Measurements from ENCODE around the gene ZMAT2. TPM values are rescaled to one million over a fixed set of nuclear protein-coding genes. Genes with fewer than 3 reads are reported as not detected.
"Not testable (repeated sequence)": the region's sequence is repeated elsewhere in the genome, so short reads cannot be mapped to it uniquely, and the experiment has no call there.

The ZMAT2 gene
- total RNA-seq, 1 donor from 2014 or later = 67.8 TPM

DNA sequence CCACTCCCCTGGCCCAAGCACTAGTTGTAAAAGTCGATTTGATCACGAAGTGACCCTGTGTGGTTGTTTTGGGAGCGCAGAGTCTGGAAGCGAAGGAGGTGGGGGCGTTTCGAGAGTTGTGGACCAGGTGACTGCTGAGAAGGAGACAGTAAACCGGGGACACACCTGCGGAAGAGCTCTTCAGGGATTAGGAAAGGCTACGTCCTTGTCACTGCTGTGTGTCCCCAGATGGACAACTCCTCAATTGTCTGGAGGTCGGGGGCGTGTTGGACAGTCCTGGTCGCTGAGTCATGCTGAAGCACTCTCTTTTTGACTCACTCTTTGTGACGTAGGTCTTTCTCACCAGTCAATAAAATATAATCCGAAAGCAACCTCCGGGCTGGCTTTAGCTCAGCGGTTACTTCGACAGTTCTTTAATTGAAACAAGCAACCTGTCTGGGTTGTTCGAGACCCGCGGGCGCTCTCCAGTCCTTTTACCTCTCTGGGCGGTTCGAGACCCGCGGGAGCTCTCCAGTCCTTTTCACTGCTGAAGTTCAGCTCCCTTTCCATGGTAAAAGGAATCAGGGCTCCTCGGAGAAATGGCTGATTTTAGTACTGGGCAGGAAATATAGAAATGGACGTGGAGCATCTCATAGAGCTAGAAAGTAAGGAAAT is 10.8 kb downstream of the ZMAT2 start:
- Mint-ChIP-seq H3K4me3 (peak overlapping the region; percentile 93), H3K4me1 (peaks cover 18% of the 10 kb centered on the region), H3K27ac (peak overlapping the region; percentile 90), H3K9me3 (no peaks in the 10 kb centered on the region), H3K27me3 (peaks cover 3% of the 10 kb centered on the region), H3K36me3 (ENCODE audit: low read depth) (peaks cover 23% of the 10 kb centered on the region)
- DNase-seq (peak; percentile 60), ATAC-seq (ENCODE audit: low read depth) (peak; percentile 85)
- ChIA-PET CTCF (interaction anchor here (0.7 to 1.2 kb wide), 3 partner anchors 11 to 310 kb away, joined by 3 to 4 read pairs (median 3); partner anchors contain the start of genes ANKHD1, IK, NDUFA2 and ZMAT2), POLR2A (interaction anchor here (0.6 to 3.1 kb wide), 16 partner anchors 8 to 933 kb away, joined by 3 to 28 read pairs (median 4); partner anchors contain the start of genes ANKHD1, EIF4EBP3, HARS1 and HARS2)
- TF ChIP-seq, protein P1, sequence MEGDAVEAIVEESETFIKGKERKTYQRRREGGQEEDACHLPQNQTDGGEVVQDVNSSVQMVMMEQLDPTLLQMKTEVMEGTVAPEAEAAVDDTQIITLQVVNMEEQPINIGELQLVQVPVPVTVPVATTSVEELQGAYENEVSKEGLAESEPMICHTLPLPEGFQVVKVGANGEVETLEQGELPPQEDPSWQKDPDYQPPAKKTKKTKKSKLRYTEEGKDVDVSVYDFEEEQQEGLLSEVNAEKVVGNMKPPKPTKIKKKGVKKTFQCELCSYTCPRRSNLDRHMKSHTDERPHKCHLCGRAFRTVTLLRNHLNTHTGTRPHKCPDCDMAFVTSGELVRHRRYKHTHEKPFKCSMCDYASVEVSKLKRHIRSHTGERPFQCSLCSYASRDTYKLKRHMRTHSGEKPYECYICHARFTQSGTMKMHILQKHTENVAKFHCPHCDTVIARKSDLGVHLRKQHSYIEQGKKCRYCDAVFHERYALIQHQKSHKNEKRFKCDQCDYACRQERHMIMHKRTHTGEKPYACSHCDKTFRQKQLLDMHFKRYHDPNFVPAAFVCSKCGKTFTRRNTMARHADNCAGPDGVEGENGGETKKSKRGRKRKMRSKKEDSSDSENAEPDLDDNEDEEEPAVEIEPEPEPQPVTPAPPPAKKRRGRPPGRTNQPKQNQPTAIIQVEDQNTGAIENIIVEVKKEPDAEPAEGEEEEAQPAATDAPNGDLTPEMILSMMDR (IDR thresholded peaks at IDR 0.05) = no peak
- intact Hi-C loops (cut with micrococcal nuclease) = loop anchor here (1.0 to 10.0 kb wide), 13 partner anchors 11 to 866 kb away; partner anchors contain the start of genes ANKHD1, APBB3, CYSTM1 and EIF4EBP3

DNA sequence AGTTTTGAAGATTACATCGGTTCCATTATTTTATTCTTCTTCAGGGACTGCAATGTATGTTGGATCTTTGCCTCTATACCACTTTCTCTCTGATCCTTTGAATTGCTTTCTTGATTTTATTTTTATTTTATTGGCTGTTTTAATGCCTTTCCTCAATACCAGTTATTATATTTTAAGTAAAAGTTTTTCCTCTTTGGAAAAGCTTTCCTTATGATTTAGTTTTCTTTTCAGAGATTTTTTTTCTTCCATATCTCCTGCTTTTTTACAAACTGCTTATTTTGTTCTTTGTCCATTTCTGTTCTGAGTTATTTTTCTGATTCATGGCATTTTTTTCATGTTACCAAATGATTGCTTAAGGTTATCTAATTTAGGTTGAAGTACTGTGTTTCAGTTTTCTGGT is 11.5 kb downstream of the ZMAT2 start:
- DNase-seq (no peak), ATAC-seq (ENCODE audit: low read depth) (no peak)
- CTCF ChIA-PET = interaction anchor here (1.1 to 1.2 kb wide), 2 partner anchors 12 to 64 kb away, joined by 3 to 4 read pairs; partner anchors contain the start of genes IK, NDUFA2 and ZMAT2
- H3K4me3 Mint-ChIP-seq = no peak overlapping the region
- TF ChIP-seq, protein P1 (IDR thresholded peaks at IDR 0.05) = no peak
- intact Hi-C loops (cut with micrococcal nuclease) = loop anchor here (1.0 to 10.0 kb wide), 13 partner anchors 11 to 867 kb away; partner anchors contain the start of genes ANKHD1, APBB3, CYSTM1 and EIF4EBP3
- POLR2A ChIA-PET = interaction anchor here (0.9 to 3.1 kb wide), 7 partner anchors 9 to 609 kb away, joined by 3 to 28 read pairs (median 14); partner anchors contain the start of genes ANKHD1, HARS1, HARS2 and IK
- peak overlapping the region; percentile 35 for H3K27ac Mint-ChIP-seq
- H3K4me1 Mint-ChIP-seq = peaks cover 18% of the 10 kb centered on the region
- peaks cover 3% of the 10 kb centered on the region for H3K27me3 Mint-ChIP-seq
- H3K36me3 Mint-ChIP-seq (ENCODE audit: low read depth) = peaks cover 16% of the 10 kb centered on the region
- no peaks in the 10 kb centered on the region for H3K9me3 Mint-ChIP-seq

DNA sequence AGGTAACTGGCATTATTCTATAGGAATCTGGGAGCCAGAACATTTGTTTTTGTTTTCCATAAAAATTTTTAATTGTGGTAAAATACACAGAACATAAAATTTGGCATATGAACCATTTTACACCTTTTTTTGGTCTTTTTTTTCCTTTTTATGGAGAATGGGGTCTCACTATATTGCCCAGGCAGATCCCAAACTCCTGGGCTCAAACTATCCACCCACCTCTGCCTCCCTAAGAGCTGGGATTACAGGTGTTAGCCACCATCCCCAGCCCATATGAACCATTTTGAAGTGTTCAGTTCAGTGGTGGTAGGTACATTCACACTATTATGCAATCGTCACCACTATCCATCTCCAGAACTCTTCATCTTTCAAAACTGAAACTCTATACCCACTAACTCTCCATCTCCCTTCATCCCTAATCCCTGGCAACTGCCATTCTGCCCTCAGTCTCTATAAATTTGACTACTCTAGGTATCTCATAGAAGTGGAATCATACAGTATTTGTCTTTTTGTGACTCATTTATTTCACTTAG is 13.4 kb downstream of the ZMAT2 start:
- no peaks in the 10 kb centered on the region for H3K9me3 Mint-ChIP-seq
- H3K27ac Mint-ChIP-seq = no peak overlapping the region
- ChIA-PET CTCF (no interaction called here), POLR2A (no interaction called here)
- peaks cover 16% of the 10 kb centered on the region for H3K4me1 Mint-ChIP-seq
- H3K27me3 Mint-ChIP-seq = peaks cover 5% of the 10 kb centered on the region
- H3K36me3 Mint-ChIP-seq (ENCODE audit: low read depth) = peaks cover 9% of the 10 kb centered on the region
- ATAC-seq (ENCODE audit: low read depth) (no peak), DNase-seq (no peak)
- intact Hi-C loops (cut with micrococcal nuclease) = loop anchor here (5.0 to 10.0 kb wide), 4 partner anchors 411 to 869 kb away; partner anchors contain the start of genes CYSTM1, PFDN1 and PURA
- TF ChIP-seq, protein P1 (IDR thresholded peaks at IDR 0.05) = no peak
- H3K4me3 Mint-ChIP-seq = no peak overlapping the region

DNA sequence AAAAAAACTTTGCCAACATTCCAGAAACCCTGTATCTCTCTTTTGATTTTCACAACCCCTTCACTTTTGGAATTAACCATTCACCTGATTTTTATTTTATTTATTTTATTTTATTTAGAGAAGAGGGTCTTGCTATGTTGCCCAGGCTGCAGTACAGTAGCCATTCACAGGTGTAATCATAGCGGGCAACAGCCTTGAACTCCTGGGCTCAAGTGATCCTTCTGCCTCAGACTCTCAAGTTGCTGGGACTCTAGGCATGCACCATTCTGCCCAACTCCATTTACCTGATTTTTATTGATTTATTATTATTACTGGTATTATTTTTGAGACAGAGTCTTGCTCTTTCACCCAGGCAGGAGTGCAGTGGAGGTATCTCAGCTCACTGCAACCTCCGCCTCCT is 16.0 kb downstream of the ZMAT2 start:
- H3K4me3 Mint-ChIP-seq; H3K27me3 Mint-ChIP-seq; H3K4me1 Mint-ChIP-seq; ATAC-seq (ENCODE audit: low read depth); H3K9me3 Mint-ChIP-seq; H3K27ac Mint-ChIP-seq; DNase-seq; POLR2A ChIA-PET; H3K36me3 Mint-ChIP-seq (ENCODE audit: low read depth): not testable (repeated sequence)
- CTCF ChIA-PET = interaction anchor here (1.4 kb wide), 1 partner anchor 344 kb away, joined by 6 read pairs; no protein-coding TSS in a partner anchor
- intact Hi-C loops (cut with micrococcal nuclease) = loop anchor here (10.0 kb wide), 2 partner anchors 541 to 871 kb away; partner anchors contain the start of gene CYSTM1

DNA sequence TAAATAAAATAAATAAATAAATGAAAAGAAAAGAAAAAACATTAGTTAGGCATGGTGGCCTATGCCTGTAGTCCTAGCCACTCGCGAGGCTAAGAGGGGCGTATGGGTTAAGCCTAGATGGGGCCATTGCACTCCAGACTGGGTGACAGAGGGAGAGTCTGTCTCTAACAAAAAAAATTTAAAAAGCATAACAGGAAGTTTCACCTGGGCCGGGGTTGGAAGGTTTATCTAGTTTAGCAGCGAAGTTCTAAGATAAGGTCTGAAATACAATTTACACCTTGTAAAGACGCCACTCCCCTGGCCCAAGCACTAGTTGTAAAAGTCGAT is 18.0 kb downstream of the ZMAT2 start:
- intact Hi-C loops (cut with micrococcal nuclease) = loop anchor here (10.0 kb wide), 2 partner anchors 543 to 873 kb away; partner anchors contain the start of gene CYSTM1
- Mint-ChIP-seq H3K27me3 (peaks cover 11% of the 10 kb centered on the region), H3K27ac (no peak overlapping the region), H3K4me3 (no peak overlapping the region), H3K36me3 (ENCODE audit: low read depth) (no peaks in the 10 kb centered on the region), H3K9me3 (no peaks in the 10 kb centered on the region), H3K4me1 (no peaks in the 10 kb centered on the region)
- ChIA-PET POLR2A (no interaction called here), CTCF (interaction anchor here (1.4 to 6.6 kb wide), 3 partner anchors 345 to 474 kb away, joined by 3 to 45 read pairs (median 7); no protein-coding TSS in a partner anchor)
- ATAC-seq (ENCODE audit: low read depth) (no peak), DNase-seq (no peak)
- TF ChIP-seq, protein P1 (IDR thresholded peaks at IDR 0.05) = no peak

DNA sequence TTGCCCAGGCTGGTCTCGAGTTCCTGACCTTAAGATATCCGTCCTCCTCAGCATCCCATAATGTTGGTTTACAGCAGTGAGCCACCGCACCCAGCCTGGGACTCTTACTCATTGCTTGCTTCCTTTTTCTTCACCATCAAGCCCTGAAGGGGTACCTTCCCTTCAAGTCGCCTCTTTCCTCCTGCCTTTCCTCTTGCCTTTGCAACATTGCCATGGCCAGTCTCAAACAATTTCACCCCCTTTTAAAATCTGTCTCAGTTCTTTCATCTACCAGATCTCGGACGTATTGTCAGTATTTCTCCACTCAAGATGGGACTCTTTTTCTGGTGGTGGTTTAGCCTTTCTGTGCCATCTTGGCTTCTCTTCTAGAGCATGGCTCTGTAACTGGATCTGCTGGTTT is 20.5 kb downstream of the ZMAT2 start:
- intact Hi-C loops (cut with micrococcal nuclease) = loop anchor here (1.0 to 2.0 kb wide), 3 partner anchors 347 to 476 kb away; no protein-coding TSS in a partner anchor
- POLR2A ChIA-PET = interaction anchor here (0.7 kb wide), 3 partner anchors 158 to 190 kb away, joined by 4 read pairs; no protein-coding TSS in a partner anchor
- H3K27ac Mint-ChIP-seq; H3K4me3 Mint-ChIP-seq; ATAC-seq (ENCODE audit: low read depth); H3K9me3 Mint-ChIP-seq; H3K36me3 Mint-ChIP-seq (ENCODE audit: low read depth); H3K4me1 Mint-ChIP-seq; DNase-seq: not testable (repeated sequence)
- peaks cover 23% of the 10 kb centered on the region for H3K27me3 Mint-ChIP-seq
- CTCF ChIA-PET = interaction anchor here (0.5 to 6.6 kb wide), 14 partner anchors 249 to 816 kb away, joined by 3 to 45 read pairs (median 4); no protein-coding TSS in a partner anchor

DNA sequence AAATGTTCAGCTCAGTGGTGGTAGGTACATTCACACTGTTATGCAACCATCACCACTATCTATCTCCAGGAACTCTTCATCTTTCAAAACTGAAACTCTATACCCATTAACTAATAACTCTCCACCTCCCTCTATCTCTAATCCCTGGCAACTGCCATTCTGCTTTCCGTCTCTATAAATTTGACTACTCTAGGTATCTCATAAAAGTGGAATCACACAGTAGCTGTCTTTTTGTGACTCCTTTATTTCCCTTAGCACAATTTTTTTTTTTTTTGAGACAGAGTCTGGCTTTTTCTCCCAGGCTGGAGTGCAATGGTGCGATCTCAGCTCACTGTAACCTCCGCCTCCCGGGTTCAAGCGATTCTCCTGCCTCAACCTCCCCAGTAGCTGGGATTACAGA is 21.1 kb downstream of the ZMAT2 start:
- H3K9me3 Mint-ChIP-seq; ATAC-seq (ENCODE audit: low read depth); H3K4me3 Mint-ChIP-seq; H3K27ac Mint-ChIP-seq; DNase-seq; H3K4me1 Mint-ChIP-seq; POLR2A ChIA-PET; H3K36me3 Mint-ChIP-seq (ENCODE audit: low read depth): not testable (repeated sequence)
- CTCF ChIA-PET = interaction anchor here (1.0 to 6.6 kb wide), 5 partner anchors 348 to 482 kb away, joined by 3 to 45 read pairs (median 5); no protein-coding TSS in a partner anchor
- intact Hi-C loops (cut with micrococcal nuclease) = loop anchor here (2.0 kb wide), 2 partner anchors 359 to 477 kb away; no protein-coding TSS in a partner anchor
- peaks cover 30% of the 10 kb centered on the region for H3K27me3 Mint-ChIP-seq

Measured in activated B cell treated with CpG ODN at 0.5 μM for 24 hours (primary cell).